NCI-H226 (cell line): Measurements from ENCODE around the gene ELAVL3.
"Not testable (repeated sequence)": the region's sequence is repeated elsewhere in the genome, so short reads cannot be mapped to it uniquely, and the experiment has no call there.

Source experiments
- DNase-seq: peaks from one replicate; pipeline ENCODE4 v3.0.0-alpha.2; 2015

The ELAVL3 gene

DNA sequence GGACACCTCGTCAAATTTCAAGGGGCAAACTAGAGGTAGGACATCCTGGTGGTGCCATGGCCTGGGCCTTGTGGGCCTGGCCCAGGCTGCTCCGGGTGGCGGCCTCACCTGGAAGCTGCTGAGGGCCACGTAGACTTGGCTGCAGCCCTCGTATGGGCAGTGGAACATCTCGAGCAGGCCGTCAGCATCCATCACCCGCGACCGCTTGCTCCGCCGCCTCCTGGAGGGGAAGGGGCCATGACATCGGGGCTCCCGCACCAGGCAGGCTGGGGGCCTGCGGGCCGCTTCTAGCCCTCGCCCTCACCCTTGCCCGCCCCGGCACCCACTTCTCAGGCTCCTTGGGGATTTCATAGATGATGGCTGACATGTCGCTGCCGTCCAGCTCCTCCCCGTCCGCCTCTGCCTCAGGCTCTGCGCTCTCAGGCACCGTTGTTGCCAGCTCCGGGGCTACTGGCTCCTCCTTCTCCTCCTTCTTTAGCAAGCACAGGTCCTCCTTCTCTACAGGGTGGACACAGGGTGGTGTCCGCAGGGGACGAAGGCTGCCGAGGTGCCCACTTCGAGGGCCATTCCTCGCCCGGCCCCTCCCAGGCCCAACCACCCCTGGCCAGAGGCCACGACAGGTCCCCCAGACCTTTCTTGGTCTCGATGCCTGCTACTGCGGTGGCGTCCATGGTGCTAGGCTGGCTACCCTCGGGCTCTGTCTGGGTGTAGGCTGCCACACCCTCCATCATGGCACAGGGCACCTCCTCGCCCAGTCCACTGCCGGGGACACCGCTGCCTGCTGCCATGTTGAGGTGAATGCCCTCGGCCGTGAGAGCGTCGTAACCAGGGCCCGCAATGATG, 6.0 kb upstream of the ELAVL3 start:
- no peak for DNase-seq

DNA sequence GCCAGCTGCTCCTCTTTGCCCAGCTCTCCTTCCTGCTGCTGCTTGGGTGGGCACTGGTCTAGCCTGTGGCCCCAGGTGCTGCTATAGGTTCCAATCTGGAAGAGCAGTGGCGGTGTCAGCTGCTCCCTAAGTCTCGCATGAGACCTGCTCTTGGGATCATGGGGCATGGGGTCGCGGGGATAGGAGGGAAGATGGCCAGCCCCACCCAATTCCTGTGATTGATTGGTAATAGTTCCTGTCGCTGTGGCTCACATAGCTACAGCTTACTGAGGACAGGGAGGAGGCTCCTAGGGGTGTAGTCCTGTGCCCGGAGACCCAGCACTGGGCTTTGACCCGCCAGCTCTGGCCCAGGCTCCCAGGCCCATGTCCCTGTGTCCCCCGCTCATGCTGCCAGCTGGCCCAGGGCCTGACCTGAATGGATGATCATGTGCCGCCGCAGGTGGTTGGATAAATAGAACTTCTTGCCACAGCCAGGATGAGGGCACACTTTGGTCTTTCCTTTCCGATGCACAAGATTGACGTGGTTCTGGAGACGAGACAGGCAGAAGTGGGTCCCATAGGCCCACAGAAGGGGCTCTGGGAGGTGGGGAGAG, 4.5 kb upstream of the ELAVL3 start:
- no peak for DNase-seq

DNA sequence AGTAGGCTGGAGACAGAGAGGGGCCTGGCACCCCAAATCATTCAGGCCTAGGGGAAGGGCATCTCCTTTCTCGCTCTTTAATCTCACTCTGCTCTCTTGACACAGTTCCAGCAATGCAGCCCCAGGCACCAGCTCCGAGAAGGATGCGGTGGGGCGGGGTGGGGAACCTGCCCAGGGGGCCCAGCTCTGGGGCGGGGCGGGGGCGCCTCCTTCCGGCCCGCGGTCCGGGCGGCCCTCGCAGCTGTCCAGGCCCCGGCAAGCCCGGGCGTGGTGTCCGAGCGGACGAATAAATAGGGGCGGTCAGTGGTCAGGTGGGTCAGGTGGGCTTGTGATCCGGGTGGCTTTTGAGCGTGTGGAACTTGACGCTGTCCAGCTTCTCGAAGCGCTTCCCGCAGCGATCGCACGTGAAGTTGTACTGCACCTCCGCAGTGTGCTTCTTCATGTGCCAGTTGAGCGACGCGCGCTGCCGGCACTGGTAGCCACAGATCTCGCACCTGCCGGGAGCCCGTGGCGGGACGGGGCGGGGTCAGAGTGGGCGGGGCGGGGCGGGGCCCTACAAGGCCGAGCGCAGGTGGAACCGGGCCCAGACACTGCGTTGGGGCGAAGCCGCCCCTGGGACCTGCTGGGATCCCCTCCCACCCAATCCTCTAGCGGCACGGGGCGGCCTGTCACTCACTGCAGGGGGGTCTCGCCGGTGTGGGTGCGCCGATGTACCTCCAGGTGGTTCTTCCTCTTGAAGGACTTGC, 2.7 kb upstream of the ELAVL3 start:
- no peak for DNase-seq

DNA sequence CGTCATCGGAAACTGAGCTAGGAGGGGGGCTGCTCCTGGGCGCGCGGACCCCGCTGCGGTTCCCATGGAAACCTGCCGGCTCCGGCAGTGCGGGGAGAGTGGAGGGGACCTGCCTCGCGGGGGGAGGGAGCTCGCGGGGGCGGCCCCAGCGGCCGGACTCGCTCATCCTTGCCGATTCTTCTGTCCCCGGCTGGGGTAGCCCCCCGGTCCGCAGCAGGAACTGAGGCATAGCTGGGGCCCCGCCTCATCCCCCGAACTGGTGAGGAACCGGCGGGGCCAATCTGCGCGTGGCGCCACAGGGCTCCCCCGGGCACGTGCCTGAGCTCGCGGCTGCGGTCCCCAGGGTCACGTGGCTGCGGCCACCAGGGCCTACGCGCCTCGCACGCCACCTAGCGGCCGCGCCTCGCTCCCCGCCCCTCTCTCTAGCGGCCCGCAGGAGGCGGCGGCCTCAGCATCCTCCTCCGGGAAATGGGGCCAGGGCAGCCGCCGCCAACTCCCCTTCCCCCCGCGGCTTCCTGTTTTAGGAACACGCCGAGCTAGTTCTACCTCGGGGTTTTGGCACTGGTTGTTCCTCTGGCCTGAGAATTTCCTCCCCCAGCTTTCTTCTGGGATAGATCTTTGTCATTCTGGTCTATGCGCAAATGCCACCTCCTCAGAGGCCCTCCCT, 1.7 kb upstream of the ELAVL3 start:
- peak; percentile 80 for DNase-seq

GRCh38 chr19:11481534-11482383, 913 bp upstream of the ELAVL3 start:
- DNase-seq: peak; percentile 95

DNA sequence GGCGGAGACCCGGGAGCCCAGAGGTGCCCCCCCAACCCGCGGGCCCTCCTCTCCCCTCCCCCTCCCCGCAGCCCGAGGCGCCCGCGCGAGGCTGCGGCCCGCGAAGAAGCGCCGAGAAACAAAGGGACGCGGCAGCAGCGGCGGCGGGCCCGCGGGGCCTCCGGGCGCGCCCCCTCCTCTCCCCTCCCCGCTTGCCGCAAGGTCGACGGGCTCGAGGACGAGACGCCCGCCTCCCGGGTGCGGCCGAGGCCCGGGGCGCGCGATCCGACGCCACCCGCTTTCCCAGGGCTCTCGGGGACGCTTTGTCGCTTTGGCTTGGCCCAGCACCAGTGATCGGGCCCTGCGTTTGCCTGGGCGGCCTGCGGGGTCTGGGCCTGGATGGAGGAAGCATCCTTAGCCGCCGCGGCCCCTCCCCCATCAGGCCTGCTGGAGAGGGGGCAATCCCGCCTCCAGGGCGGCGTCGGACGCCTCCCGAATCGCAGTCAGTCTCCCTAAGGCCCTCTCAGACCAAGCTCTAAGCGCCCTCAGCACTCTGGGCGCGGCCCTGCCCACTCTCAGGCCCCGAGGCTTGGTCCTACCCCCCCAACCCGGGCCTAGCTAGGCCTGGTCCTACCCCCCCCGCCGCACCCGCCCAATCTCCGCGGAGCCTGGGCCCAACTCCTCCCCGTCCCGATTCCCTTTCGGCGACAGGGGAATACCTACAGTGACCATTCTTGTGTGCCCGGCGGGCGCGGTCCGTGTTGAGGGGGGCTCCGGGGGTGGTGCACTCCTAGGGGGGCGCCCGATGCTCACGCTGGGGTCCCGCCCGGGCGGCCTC, 740 bp downstream of the ELAVL3 start:
- DNase-seq: no peak

GRCh38 chr19:11479090-11479897, 1.6 kb downstream of the ELAVL3 start:
- no peak for DNase-seq

DNA sequence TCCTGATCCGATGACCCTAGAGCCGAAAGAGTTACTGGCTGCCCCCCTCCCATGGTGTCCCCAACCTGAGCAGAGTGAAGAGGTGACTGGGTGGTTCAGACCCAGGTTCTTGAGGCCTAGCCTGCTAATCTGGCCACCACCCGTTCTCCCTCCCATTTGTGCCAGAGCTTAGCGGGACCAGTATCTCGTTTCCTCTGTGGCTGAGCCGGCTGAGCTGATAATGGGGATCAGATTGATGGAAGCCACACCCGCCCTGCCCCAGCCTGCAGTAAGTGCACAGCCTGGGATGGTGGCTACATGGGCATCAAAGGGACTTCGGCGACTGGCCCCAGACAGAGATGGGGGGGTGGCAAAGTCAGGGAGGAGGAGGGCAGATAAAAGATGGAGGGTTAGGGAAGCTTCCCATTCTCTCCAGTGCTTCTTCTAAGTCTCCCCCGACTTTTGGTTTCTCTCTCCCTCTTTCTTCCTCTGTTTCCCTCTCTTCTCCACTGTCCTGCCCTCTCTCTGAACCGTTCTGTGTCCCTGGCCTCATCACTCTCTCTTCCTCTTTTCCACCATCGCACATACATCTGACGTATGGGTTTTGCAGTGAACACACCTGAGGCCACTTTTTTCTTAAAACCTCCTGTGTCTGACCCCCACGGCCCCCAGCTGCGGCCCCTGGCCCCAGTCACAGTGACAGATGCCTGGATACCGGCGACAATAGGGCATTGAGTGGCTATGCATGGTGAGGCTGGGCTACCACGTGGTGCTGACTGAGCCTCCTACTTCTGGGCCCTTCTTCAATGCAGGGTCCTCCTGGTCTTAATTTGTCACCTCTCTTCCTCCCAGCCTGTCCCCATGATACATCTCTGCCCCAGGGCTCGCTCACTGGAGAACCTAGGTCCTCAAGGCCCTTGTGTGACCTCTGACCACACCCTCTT, 2.4 kb downstream of the ELAVL3 start:
- no peak for DNase-seq

- no peak for DNase-seq
Measured at GRCh38 chr19:11475861-11476260, 5.0 kb downstream of the ELAVL3 start.

DNA sequence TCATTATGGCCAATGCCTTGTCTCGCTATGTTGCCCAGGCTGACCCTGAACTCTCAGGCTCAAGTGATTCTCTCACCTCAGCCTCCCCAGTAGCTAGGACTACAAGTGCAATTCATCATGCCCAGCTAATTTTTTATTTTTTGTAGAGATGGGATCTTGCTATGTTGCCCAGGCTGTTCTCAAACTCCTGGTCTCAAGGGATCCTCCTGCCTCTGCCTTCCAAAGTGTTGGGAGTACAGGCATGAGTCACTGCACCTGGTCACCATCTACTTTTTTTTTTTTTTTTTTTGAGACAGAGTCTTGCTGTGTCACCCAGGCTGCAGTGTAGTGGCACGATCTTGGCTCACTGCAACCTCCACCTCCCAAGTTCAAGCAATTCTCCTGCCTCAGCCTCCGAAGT, 5.5 kb downstream of the ELAVL3 start:
- DNase-seq: not testable (repeated sequence)

DNA sequence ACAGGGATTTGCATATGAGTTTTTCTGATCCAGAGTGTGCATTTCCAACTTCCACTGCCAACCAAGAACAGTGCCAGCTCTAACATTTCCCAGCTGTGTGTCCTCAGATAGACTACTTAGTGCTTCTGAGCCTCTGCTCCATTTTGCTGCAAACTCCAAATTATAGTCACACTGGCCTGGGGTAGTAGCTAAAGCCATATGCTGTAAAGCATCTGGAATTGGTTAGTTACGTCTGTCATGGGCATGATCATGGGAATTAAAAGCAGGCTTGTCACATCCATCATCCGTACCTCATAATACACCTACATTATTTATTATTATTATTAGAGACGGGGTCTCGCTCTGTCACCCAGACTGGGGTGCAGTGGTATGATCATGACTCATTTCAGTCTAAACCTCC, 7.1 kb downstream of the ELAVL3 start:
- no peak for DNase-seq

- DNase-seq: not testable (repeated sequence)
Measured at GRCh38 chr19:11468266-11468845, 12.5 kb downstream of the ELAVL3 start.

DNA sequence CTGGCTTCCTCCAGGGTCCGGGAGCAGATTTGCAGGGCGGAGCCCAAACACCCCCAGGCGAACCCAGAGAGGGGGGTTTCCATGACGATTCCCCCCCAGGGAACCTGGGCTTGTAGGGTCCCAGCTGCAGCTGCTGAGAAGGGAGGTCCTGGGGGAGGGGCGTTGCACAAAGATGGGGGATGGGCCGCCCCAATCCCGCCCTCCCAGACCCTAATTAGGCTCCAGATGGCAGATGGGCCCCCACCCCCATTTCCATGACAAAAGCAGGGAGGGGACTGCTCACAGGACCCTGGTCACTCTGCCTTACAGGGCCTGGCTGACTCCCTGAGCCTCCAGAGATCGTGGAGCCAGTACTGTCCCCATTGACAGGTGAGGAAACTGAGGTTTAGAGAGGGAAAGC, 15.2 kb downstream of the ELAVL3 start:
- DNase-seq: no peak

DNA sequence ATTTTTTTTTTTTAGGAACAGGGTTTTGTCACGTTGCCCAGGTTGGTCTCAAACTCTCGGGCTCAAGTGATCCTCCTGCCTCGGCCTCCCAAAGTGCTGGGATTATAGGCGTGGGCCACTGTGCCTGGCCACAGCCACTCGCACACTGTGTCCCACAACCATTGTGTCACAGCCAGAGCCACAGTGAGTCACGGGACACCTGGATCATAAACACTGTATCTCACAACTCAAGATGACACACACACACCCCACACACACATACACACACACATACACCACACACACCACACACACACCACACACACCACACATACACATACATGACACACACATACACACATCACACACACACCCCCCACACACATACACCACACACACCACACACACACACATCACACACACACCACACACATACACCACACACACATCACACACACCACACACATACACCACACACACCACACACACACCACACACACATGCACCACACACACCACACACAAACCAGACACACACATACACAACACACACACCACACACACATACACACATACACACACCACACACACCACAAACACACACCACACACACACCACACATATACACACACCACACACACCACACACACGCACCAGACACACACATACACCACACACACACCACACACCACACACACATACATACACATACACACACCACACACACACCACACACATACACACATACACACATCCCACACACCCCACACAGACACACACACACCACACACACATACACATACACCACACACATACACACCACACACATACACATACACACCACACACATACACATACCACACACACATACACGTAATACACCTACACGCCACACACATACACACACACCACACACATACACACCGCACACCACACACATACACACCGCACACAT, 16.2 kb downstream of the ELAVL3 start:
- no peak for DNase-seq

DNA sequence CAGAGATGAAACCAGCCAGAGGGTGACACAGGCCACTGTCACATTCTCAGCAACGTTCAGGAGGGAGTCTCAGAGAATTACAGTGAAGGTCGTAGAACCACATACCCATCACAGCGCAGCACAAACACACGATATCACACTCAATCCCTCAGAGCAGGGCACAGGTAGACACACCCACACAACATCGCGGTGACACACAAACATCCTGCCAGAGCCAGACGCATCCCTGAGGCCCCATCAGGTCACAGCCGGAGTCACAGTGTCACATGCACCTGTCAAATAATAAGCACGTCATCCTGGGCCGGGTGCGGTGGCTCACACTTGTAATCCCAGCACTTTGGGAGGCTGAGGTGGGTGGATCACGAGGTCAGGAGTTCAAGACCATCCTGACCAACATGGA, 17.5 kb downstream of the ELAVL3 start:
- DNase-seq: no peak

- no peak for DNase-seq
Measured at GRCh38 chr19:11461453-11461852, 19.4 kb downstream of the ELAVL3 start.

- no peak for DNase-seq
Measured at GRCh38 chr19:11460207-11460606, 20.6 kb downstream of the ELAVL3 start.

GRCh38 chr19:11458912-11459311, 21.9 kb downstream of the ELAVL3 start:
- not testable (repeated sequence) for DNase-seq
